Measurements from ENCODE around the gene DAP. TPM values are rescaled to one million over a fixed set of nuclear protein-coding genes. Genes with fewer than 3 reads are reported as not detected.
"Not testable (repeated sequence)": the region's sequence is repeated elsewhere in the genome, so short reads cannot be mapped to it uniquely, and the experiment has no call there.

The DAP gene
- total RNA-seq, 1 donor from 2014 or later: 102 TPM

- no peak overlapping the region for H3K4me3 Mint-ChIP-seq
- H3K9me3 Mint-ChIP-seq: no peaks in the 10 kb centered on the region
- TF ChIP-seq CTCF (conservative IDR thresholded peaks at IDR 0.05): no peak
- H3K36me3 Mint-ChIP-seq: no peaks in the 10 kb centered on the region
- H3K27ac Mint-ChIP-seq: no peak overlapping the region
- no peaks in the 10 kb centered on the region for H3K27me3 Mint-ChIP-seq
- DNase-seq (ENCODE audit: extremely low spot score, unreplicated experiment): no peak
- H3K4me1 Mint-ChIP-seq (ENCODE audit: unreplicated experiment): no peaks in the 10 kb centered on the region
These were observed 32.8 kb upstream of the DAP start for GRCh38 chr5:10793785-10794184.

- no peak overlapping the region for H3K27ac Mint-ChIP-seq
- H3K4me3 Mint-ChIP-seq: no peak overlapping the region
- TF ChIP-seq CTCF (conservative IDR thresholded peaks at IDR 0.05): no peak
- H3K27me3 Mint-ChIP-seq: no peaks in the 10 kb centered on the region
- H3K4me1 Mint-ChIP-seq (ENCODE audit: unreplicated experiment): no peaks in the 10 kb centered on the region
- DNase-seq (ENCODE audit: extremely low spot score, unreplicated experiment): no peak
- no peaks in the 10 kb centered on the region for H3K9me3 Mint-ChIP-seq
- H3K36me3 Mint-ChIP-seq: no peaks in the 10 kb centered on the region
These were observed 31.3 kb upstream of the DAP start for GRCh38 chr5:10792336-10792735.

- Mint-ChIP-seq H3K27ac (no peak overlapping the region), H3K9me3 (no peaks in the 10 kb centered on the region), H3K4me1 (ENCODE audit: unreplicated experiment) (no peaks in the 10 kb centered on the region), H3K4me3 (no peak overlapping the region), H3K36me3 (no peaks in the 10 kb centered on the region), H3K27me3 (no peaks in the 10 kb centered on the region)
- DNase-seq (ENCODE audit: extremely low spot score, unreplicated experiment): no peak
- no peak for TF ChIP-seq CTCF (conservative IDR thresholded peaks at IDR 0.05)
These were observed 28.7 kb upstream of the DAP start for GRCh38 chr5:10789726-10790125.

- H3K27ac Mint-ChIP-seq: no peak overlapping the region
- no peaks in the 10 kb centered on the region for H3K9me3 Mint-ChIP-seq
- H3K27me3 Mint-ChIP-seq: no peaks in the 10 kb centered on the region
- no peaks in the 10 kb centered on the region for H3K36me3 Mint-ChIP-seq
- no peak for DNase-seq (ENCODE audit: extremely low spot score, unreplicated experiment)
- H3K4me1 Mint-ChIP-seq (ENCODE audit: unreplicated experiment): no peaks in the 10 kb centered on the region
- H3K4me3 Mint-ChIP-seq: no peak overlapping the region
- no peak for TF ChIP-seq CTCF (conservative IDR thresholded peaks at IDR 0.05)
These were observed 28.0 kb upstream of the DAP start for GRCh38 chr5:10789021-10789420.

GRCh38 chr5:10788358-10788757, 27.3 kb upstream of the DAP start:
- Mint-ChIP-seq H3K36me3 (no peaks in the 10 kb centered on the region), H3K27ac (no peak overlapping the region), H3K9me3 (no peaks in the 10 kb centered on the region), H3K4me3 (no peak overlapping the region), H3K4me1 (ENCODE audit: unreplicated experiment) (no peaks in the 10 kb centered on the region), H3K27me3 (no peaks in the 10 kb centered on the region)
- no peak for TF ChIP-seq CTCF (conservative IDR thresholded peaks at IDR 0.05)
- DNase-seq (ENCODE audit: extremely low spot score, unreplicated experiment): no peak

- no peak for TF ChIP-seq CTCF (conservative IDR thresholded peaks at IDR 0.05)
- Mint-ChIP-seq H3K4me1 (ENCODE audit: unreplicated experiment) (no peaks in the 10 kb centered on the region), H3K9me3 (no peaks in the 10 kb centered on the region), H3K27ac (no peak overlapping the region), H3K4me3 (no peak overlapping the region), H3K27me3 (peaks cover 6% of the 10 kb centered on the region), H3K36me3 (no peaks in the 10 kb centered on the region)
- no peak for DNase-seq (ENCODE audit: extremely low spot score, unreplicated experiment)
These were observed 25.8 kb upstream of the DAP start for GRCh38 chr5:10786835-10787234.

- H3K4me1 Mint-ChIP-seq (ENCODE audit: unreplicated experiment); H3K36me3 Mint-ChIP-seq; H3K27ac Mint-ChIP-seq; DNase-seq (ENCODE audit: extremely low spot score, unreplicated experiment); H3K9me3 Mint-ChIP-seq; H3K4me3 Mint-ChIP-seq: not testable (repeated sequence)
- H3K27me3 Mint-ChIP-seq: peaks cover 12% of the 10 kb centered on the region
These were observed 19.2 kb upstream of the DAP start for GRCh38 chr5:10780208-10780607.

Data from type B pancreatic cell (in vitro differentiated cells).